Rectal smooth muscle tissue (tissue), 1 donor: ENCODE measurements around the gene RAB29.

ENCODE experiments used
- H3K27ac ChIP-seq: one replicate; pipeline ENCODE4 v1.7.0; 2013; ENCODE audit warnings: low read depth, low read length, inconsistent platforms
- H3K27me3 ChIP-seq: one replicate; pipeline ENCODE4 v1.7.0; 2013; ENCODE audit warnings: low read length; ENCODE audit not compliant: control insufficient read depth, insufficient read depth
- H3K36me3 ChIP-seq: one replicate; pipeline ENCODE4 v1.7.0; 2013; ENCODE audit warnings: low read length; ENCODE audit not compliant: control insufficient read depth, insufficient read depth
- H3K4me1 ChIP-seq: one replicate; pipeline ENCODE4 v1.7.0; 2013; ENCODE audit warnings: low read length; ENCODE audit not compliant: control insufficient read depth, insufficient read depth
- H3K4me3 ChIP-seq: one replicate; pipeline ENCODE4 v1.7.0; 2013; ENCODE audit warnings: low read length
- H3K9ac ChIP-seq: one replicate; pipeline ENCODE4 v1.7.0; 2013; ENCODE audit warnings: low read length

Gene RAB29

DNA sequence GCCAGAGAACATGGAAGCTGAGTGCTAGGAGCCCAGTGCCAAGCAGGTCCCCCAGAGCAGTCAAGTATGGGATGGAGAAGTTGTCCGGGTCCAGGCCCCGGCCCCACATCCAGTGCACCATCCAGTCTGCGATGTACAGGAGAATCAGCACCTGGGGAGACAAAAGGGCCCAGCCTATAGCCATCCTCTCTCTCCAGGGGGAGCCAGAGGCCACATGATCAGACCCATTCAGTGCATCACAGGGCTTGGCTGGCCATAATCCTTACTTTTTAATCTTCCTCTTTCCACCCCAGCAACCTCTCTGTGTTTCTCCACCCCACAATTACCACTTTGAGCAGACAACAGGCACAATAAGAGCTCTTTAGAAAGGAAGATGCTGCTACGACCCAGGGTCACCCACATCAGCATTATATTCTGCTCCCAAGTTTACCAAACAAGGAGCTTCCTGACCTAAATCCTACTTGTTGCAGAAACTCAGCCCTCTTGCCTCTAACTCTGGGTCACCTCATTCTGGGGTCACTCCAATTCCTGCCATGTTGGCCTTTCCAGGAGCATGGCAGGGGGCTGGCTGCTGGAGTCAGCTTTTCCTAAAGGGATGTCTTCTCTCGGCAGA, 16.4 kb upstream of the RAB29 start:
- Histone ChIP-seq H3K9ac (no peak overlapping the region), H3K27me3 (no peaks in the 10 kb centered on the region), H3K27ac (no peak overlapping the region), H3K4me1 (no peaks in the 10 kb centered on the region), H3K36me3 (peaks cover 16% of the 10 kb centered on the region), H3K4me3 (no peak overlapping the region)

DNA sequence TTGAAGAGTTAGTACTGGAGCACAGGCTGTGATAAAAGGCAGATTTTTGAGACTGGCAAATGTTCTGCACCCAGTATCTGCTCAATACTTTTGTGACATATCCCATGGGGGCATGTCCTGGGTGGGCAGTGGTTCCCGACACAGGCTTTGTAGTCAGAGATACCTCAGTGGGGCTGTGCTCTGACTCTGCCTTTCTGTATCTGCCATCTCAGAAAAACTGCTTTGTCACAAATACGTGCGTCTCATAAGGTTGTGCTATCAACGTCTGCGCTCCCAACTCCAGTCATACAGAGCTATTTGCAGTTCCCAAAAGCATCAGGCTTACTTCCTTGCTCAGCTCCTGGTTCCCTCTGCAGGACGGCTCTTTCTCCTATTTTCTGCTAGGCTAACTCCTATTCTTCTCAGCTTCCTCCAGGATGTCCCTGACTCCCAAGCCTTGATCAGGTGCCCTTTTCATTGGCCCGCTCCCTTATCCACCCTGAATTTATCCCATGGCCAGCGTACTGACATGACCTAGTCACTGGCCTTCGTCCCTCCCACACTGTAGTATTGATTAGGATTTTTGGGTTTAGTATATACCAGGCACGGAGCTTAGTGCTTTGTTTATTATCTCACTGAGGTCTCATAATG, 12.1 kb upstream of the RAB29 start:
- Histone ChIP-seq H3K27ac (no peak overlapping the region), H3K9ac (no peak overlapping the region), H3K4me3 (no peak overlapping the region), H3K36me3 (peaks cover 4% of the 10 kb centered on the region), H3K4me1 (peaks cover 2% of the 10 kb centered on the region), H3K27me3 (no peaks in the 10 kb centered on the region)

DNA sequence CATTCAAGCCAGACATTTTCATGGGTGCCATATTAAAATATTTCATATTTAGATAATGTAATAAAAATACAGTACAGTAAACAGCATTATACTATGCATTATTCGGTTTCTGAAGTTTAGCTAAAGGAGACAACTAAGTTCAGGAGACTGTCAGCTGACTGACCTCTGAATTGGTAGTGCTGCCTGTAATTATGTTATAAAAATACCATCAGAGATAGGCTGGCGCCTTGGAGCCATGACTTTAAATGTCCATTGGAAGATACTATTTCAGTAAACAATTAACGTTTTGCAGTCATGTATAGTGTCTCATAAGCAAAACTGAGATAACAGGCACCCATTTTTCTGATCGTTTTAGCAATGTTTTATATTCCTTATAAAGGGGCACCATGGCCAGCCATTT, 11.3 kb upstream of the RAB29 start:
- H3K9ac ChIP-seq, result no peak overlapping the region
- peaks cover 2% of the 10 kb centered on the region for H3K4me1 ChIP-seq
- H3K27me3 ChIP-seq, result no peaks in the 10 kb centered on the region
- no peak overlapping the region for H3K27ac ChIP-seq
- H3K4me3 ChIP-seq, result no peak overlapping the region
- peaks cover 4% of the 10 kb centered on the region for H3K36me3 ChIP-seq

DNA sequence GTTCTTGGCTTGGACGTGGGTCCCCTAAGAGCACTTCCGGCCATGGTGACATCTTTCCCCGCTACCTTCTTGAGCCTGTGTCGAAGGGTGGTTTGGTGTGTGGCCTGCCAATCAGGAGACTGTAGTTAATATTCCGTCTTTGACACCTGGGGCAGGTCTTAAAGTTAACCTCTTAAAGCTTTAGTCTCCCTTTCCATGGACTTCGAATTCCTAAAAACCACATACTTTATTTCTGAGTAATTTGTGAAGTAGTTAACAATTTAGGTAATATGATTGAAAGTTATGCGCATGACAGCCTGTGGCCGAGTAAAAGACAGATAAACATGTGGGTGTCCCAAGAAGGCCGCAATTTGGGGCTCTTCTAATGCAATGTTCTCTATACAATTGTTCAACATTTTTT, 10.2 kb upstream of the RAB29 start:
- Histone ChIP-seq H3K4me1 (peaks cover 2% of the 10 kb centered on the region), H3K27ac (no peak overlapping the region), H3K4me3 (no peak overlapping the region), H3K9ac (no peak overlapping the region), H3K36me3 (peaks cover 2% of the 10 kb centered on the region), H3K27me3 (no peaks in the 10 kb centered on the region)

DNA sequence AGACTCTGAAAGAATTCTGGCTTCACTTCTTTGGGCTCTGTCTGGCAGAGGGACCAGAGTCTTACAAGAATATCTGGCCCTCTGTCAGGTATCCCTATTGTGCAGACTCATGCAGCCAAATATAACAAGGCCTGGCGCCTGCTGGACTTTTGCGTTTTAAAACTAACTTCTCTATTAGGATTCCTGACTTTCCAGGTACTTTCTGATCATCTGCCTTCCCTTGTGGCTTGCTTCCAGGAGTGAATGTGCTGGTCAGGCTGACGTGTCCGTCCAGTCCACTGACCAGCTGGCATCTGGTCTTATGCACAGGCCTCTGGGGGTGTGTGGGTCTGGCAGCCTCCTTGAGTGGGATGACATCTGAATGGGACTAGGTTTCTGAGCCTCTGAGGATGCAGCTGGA, 8.6 kb upstream of the RAB29 start:
- Histone ChIP-seq H3K36me3 (no peaks in the 10 kb centered on the region), H3K27me3 (no peaks in the 10 kb centered on the region), H3K27ac (peak overlapping the region; percentile 15), H3K4me1 (peaks cover 2% of the 10 kb centered on the region), H3K9ac (no peak overlapping the region), H3K4me3 (no peak overlapping the region)

DNA sequence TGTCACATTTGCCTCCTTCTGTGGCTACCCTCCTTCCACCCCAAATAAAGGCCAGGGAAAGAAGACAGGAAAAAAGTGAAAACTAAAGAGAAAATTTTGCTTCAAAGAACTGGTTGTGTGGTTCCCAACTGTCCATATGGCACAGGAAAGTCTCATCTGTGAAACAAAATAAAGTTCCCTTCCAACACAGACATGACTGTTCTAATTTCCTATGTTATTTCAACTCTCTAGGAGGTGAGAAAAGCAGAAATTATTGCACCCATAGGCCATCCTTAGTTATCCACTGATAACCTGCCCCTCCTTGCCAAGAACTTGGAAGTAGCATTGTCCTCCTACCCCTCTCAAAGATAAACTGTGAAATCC, 8.1 kb upstream of the RAB29 start:
- H3K27me3 ChIP-seq, result no peaks in the 10 kb centered on the region
- H3K36me3 ChIP-seq, result no peaks in the 10 kb centered on the region
- H3K9ac ChIP-seq, result no peak overlapping the region
- H3K27ac ChIP-seq, result no peak overlapping the region
- H3K4me3 ChIP-seq, result no peak overlapping the region
- H3K4me1 ChIP-seq, result peaks cover 2% of the 10 kb centered on the region

DNA sequence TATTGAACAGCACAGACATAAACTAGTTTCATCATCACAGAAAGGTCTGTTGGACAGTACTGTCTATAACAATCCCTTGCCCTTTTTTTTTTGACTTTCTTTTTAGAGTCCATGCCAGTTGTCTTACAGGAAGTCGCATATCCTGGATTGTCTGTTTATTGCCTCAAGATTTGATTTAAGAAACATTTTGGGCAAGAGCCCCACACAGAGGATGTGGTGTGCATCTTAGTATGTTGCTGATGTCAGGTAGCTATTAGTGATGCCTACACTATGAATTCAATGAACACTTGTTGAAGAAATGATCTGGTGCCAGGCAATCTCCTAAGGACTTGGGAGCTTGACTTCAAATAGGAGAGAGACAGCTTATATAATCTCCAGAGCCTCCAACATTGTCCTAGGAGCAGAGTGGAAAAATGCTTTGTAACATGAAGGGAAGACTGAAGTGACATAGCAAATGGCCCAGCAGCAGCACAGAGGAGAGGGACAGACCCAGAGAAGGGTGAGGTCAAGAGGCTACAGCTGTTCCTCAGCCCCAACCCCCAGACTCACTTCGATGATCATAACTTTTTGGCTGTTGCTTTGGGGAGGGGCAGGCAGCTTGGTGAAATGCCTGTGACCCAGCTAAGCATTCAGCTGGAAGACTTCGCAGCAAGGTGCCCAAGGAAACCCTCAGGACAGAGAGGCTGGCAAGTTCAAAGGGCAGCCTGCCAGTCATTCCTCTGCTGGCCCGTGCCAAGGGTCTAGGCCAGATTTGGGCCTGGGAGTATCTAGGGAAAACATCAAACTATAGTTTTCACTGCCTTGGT, 7.5 kb upstream of the RAB29 start:
- Histone ChIP-seq H3K36me3 (no peaks in the 10 kb centered on the region), H3K4me1 (peaks cover 2% of the 10 kb centered on the region), H3K4me3 (no peak overlapping the region), H3K9ac (no peak overlapping the region), H3K27ac (no peak overlapping the region), H3K27me3 (no peaks in the 10 kb centered on the region)

DNA sequence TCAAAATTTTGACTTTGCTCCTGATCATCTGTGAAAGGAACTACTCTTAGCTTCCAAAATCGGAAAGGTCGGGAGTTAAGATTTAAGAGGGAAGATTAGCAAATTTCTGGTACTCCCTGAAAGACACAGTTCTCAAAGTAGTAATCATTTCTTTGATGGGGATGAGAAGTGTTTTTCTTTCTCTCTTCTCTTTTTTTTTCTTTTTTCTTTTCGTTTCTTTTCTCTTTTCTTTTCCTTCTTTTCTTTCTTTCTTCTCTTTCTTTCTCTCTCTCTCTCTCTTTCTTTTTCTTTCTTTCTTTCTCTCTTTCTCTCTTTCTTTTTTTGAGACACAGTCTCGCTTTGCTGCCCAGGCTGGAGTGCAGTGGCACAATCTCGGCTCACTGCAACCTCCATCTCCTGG, 5.1 kb upstream of the RAB29 start:
- Histone ChIP-seq H3K4me1 (peaks cover 5% of the 10 kb centered on the region), H3K9ac (no peak overlapping the region), H3K27ac (no peak overlapping the region), H3K27me3 (no peaks in the 10 kb centered on the region), H3K4me3 (no peak overlapping the region), H3K36me3 (no peaks in the 10 kb centered on the region)

DNA sequence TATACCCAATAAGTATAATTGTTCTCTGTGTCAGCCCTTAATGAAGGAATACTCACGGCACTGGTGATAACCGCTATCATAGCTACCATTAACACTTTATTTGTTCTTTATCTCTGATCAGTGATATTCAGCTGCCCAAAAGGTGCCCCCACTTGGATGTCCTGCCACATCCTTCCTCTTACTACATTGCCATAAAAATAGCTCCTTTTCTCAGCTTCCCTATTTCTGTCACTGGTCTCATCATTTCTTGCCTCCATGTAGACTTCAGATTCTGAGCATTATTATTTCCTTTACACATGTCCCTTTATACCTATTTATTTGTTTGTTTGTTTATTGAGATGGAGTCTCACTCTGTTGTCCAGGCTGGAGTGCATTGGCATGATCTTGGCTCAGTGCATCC, 2.7 kb upstream of the RAB29 start:
- Histone ChIP-seq H3K4me3 (no peak overlapping the region), H3K27ac (no peak overlapping the region), H3K9ac (no peak overlapping the region), H3K4me1 (peaks cover 2% of the 10 kb centered on the region), H3K27me3 (no peaks in the 10 kb centered on the region), H3K36me3 (no peaks in the 10 kb centered on the region)

DNA sequence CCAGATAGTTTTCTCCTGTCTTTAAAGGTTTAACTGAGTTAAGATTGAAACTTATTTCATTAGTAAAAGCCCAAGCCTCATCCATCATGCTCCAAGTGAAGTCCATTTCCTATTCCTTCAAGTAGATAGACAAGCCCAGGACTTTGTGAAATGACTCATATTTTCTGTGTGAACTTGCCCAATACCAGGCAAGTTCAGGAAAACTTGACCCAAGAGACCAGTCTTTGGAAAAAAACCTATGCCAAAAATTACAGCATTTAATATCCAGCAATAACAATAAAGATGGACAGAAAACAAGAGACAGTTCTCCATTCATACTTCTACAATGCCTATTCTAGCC, 405 bp upstream of the RAB29 start:
- H3K4me3 ChIP-seq, result peak overlapping the region; percentile 95
- no peaks in the 10 kb centered on the region for H3K36me3 ChIP-seq
- H3K27ac ChIP-seq, result no peak overlapping the region
- no peak overlapping the region for H3K9ac ChIP-seq
- no peaks in the 10 kb centered on the region for H3K27me3 ChIP-seq
- peaks cover 2% of the 10 kb centered on the region for H3K4me1 ChIP-seq

DNA sequence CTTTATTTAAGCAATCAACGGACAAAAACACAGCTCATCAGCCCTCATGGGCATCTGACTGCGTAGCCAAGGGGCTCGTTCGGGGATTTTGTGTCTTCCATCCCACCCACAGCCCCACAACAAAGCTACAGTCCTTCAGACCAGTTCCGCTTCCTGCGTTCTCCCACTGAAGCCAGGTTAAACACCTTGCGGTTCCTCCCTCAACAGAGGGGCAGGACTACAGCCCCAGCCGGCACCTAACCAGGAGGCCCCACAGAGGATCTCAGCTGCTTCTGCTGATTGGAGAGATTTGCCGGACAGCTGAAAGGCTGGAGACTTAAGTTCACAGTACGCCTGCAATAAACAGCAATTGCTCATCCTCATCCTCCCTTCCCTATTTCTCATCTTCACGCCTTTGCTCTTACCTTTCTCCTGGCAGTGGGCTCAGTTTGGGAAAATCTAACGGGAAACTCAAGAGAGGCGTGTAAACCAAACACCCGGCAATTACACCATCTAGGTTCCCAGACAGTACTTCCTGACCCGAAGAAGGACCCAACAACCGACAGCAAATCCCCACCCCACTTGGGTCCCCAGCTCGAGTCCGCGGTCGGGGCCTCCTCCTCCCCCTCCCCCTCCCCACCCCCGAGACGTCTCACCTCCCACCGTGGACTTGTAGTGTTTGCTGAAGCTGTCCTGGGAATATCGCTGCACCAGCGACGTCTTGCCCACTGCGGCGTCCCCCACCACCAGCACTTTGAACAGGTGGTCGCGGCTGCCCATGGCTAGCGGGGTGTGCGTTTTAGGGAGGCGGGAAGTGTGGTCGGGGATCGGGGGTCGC, 876 bp downstream of the RAB29 start:
- peak overlapping the region; percentile 67 for H3K9ac ChIP-seq
- no peaks in the 10 kb centered on the region for H3K27me3 ChIP-seq
- H3K27ac ChIP-seq, result peak overlapping the region; percentile 2
- no peaks in the 10 kb centered on the region for H3K36me3 ChIP-seq
- H3K4me3 ChIP-seq, result peak overlapping the region; percentile 95
- peaks cover 5% of the 10 kb centered on the region for H3K4me1 ChIP-seq

DNA sequence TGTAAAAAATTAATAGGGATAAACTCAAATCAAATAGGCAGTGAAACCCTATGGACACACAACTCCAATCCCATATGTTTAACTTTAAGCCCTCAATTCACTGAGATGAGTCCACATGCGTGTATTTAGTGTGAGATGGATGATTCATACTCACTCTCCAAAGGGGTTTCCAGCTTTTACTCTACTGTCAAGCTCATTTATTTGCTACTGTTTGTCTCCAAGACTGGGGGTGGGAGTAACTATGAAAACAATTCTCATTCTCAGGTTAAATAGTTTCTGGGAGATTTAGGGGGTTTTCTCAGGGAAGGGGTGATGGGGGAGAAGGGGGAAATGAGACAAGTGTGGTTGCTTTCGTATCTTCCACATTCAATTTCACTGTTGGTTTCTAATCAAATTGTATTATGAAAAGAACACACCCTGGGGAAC, 2.7 kb downstream of the RAB29 start:
- no peak overlapping the region for H3K9ac ChIP-seq
- H3K36me3 ChIP-seq, result no peaks in the 10 kb centered on the region
- peaks cover 5% of the 10 kb centered on the region for H3K4me1 ChIP-seq
- H3K27ac ChIP-seq, result no peak overlapping the region
- no peak overlapping the region for H3K4me3 ChIP-seq
- no peaks in the 10 kb centered on the region for H3K27me3 ChIP-seq
